K562 (cell line): ENCODE results near the gene DDX51. TPM values are rescaled to one million over a fixed set of nuclear protein-coding genes. Genes with fewer than 3 reads are reported as not detected.

Experiments used
- ATAC-seq: fragments of 200-7000 bp; cut with Tn5 transposase; 3 replicates; pipeline ENCODE4 v1.9.1; 2020; ENCODE audit warnings: moderate library complexity
- BruUV-seq: library from RNA; stranded (reverse); fragments of 400-500 nt; replicated peaks from 2 replicates; lab custom pipeline; 2021; lab: Mats Ljungman, UMichigan
- CTCF ChIA-PET: fragments of 300-600 bp; formaldehyde crosslinking; extraction: SDS; loops from one replicate; lab custom pipeline; 2021; ENCODE audit warnings: low intra/inter-chr PET ratio; lab: Yijun Ruan, JAX
- POLR2A ChIA-PET: fragments of 300-600, 350-650 bp; sonication (Branson Sonifier 250); formaldehyde crosslinking; extraction: SDS; loops from one replicate; lab custom pipeline; 2021; ENCODE audit warnings: antibody characterized with exemption, inconsistent platforms; lab: Yijun Ruan, JAX
- DNase-seq, 4 experiments: peaks; one replicate each; pipeline versions ENCODE4 v3.0.0 to v3.0.0-alpha.2; 2011 to 2018; ENCODE audit warnings: low spot score in 3 of 4, mixed read lengths in 3 of 4; ENCODE audit errors: extremely low read depth in 1 of 4
- FAIRE-seq: peaks from 2 replicates; lab custom pipeline; 2011; peaks lifted over from hg19 to GRCh38; lab: Jason Lieb, UNC
- H2AFZ ChIP-seq: 2 replicates; pipeline ENCODE4 v1.6.0; 2011; ENCODE audit warnings: low read depth, low read length, control low read depth, inconsistent platforms
- H3K27ac ChIP-seq: fragments of 200-600 bp; 3 replicates; pipeline ENCODE4 v1.8.0; 2011; ENCODE audit warnings: low read depth, mild to moderate bottlenecking, control low read depth, inconsistent platforms, low read length, moderate library complexity, mixed read lengths; ENCODE audit errors: extremely low read depth
- H3K27me3 ChIP-seq, 2 experiments: fragments of 300-600 bp in 1 of 2; 2 replicates in 1 of 2; 3 replicates in 1 of 2; pipeline versions ENCODE4 v1.6.0 to v1.8.0; 2011; ENCODE audit warnings: inconsistent platforms in 2 of 2, low read length in 2 of 2, mild to moderate bottlenecking in 1 of 2, mixed read lengths in 1 of 2, moderate library complexity in 1 of 2; ENCODE audit not compliant: control insufficient read depth in 2 of 2, insufficient read depth in 2 of 2
- H3K36me3 ChIP-seq: fragments of 300-600 bp; 3 replicates; pipeline ENCODE4 v1.8.0; 2011; ENCODE audit warnings: mild to moderate bottlenecking, low read length, inconsistent platforms; ENCODE audit not compliant: control insufficient read depth, insufficient read depth
- H3K4me1 ChIP-seq, 2 experiments: fragments of 200-600 bp in 1 of 2; replicated peaks in 1 of 2; 2 replicates in 1 of 2; 3 replicates in 1 of 2; pipeline versions ENCODE4 v1.5.1 to v1.8.0; 2011; ENCODE audit warnings: inconsistent platforms in 2 of 2, low read length in 2 of 2, mild to moderate bottlenecking in 1 of 2, mixed read lengths in 1 of 2, moderate library complexity in 1 of 2; ENCODE audit not compliant: control insufficient read depth in 2 of 2, insufficient read depth in 2 of 2
- H3K4me2 ChIP-seq: 2 replicates; pipeline ENCODE4 v1.6.1; 2011; ENCODE audit warnings: low read length, control low read depth, inconsistent platforms, mixed read lengths; ENCODE audit not compliant: insufficient read depth
- H3K4me3 ChIP-seq: fragments of 200-600 bp; sonication (generic), shearing (Covaris generic); 2 replicates; pipeline ENCODE4 v1.5.1; 2016; ENCODE audit warnings: control low read depth, inconsistent platforms
- H3K79me2 ChIP-seq: fragments of 200-600 bp; 3 replicates; pipeline ENCODE4 v1.8.0; 2011; ENCODE audit warnings: low read length, inconsistent platforms; ENCODE audit not compliant: control insufficient read depth, insufficient read depth
- H3K9ac ChIP-seq, 2 experiments: 2 replicates each; pipeline versions ENCODE4 v1.6.0 to v1.6.1; 2011; ENCODE audit warnings: low read depth in 2 of 2, low read length in 2 of 2, control low read depth in 1 of 2, inconsistent platforms in 1 of 2, mild to moderate bottlenecking in 1 of 2, mixed read lengths in 1 of 2; ENCODE audit not compliant: insufficient read depth in 1 of 2
- H3K9me1 ChIP-seq: one replicate; pipeline ENCODE4 v1.6.0; 2011; ENCODE audit warnings: inconsistent platforms, mild to moderate bottlenecking, low read length, moderate library complexity; ENCODE audit not compliant: control insufficient read depth, insufficient read depth
- H3K9me3 ChIP-seq: replicated peaks from 2 replicates; pipeline ENCODE4 v1.5.1; 2011; ENCODE audit warnings: low read depth, low read length, inconsistent platforms; ENCODE audit not compliant: control insufficient read depth, insufficient read depth
- H4K20me1 ChIP-seq: replicated peaks from 2 replicates; pipeline ENCODE4 v1.6.1; 2011; ENCODE audit warnings: low read length, inconsistent platforms, mixed read lengths; ENCODE audit not compliant: control insufficient read depth, insufficient read depth
- CBX8 ChIP-seq: fragments of 200-600 bp; sonication (generic); IDR thresholded peaks from 2 replicates; pipeline ENCODE4 v1.6.1; 2012; ENCODE audit warnings: borderline replicate concordance, mixed run types, low read depth, mild to moderate bottlenecking, moderate library complexity, mixed read lengths, low read length, control low read depth, inconsistent platforms; ENCODE audit not compliant: poor library complexity, severe bottlenecking; ENCODE audit errors: extremely low read depth
- ETS1 ChIP-seq: conservative IDR thresholded peaks from 2 replicates; pipeline ENCODE4 v1.6.1; 2011; ENCODE audit warnings: low read depth, mild to moderate bottlenecking, low read length; ENCODE audit not compliant: control insufficient read depth
- FOXP1 ChIP-seq: sonication (generic); formaldehyde crosslinking; IDR thresholded peaks from 2 replicates; pipeline ENCODE4 v1.8.0; 2022; ENCODE audit warnings: mild to moderate bottlenecking, missing genetic modification reagents
- HOXB6 ChIP-seq: fragments of 250-450 bp; sonication (Bioruptor Pico); IDR thresholded peaks from 2 replicates; pipeline ENCODE4 v1.5.1; 2022; ENCODE audit warnings: mild to moderate bottlenecking, borderline replicate concordance
- ZBTB1 ChIP-seq: sonication (generic); formaldehyde crosslinking; IDR thresholded peaks from 2 replicates; pipeline ENCODE4 v1.8.1; 2023; ENCODE audit warnings: missing genetic modification reagents, low read depth, mild to moderate bottlenecking, borderline replicate concordance
- ZNF318 ChIP-seq, 2 experiments: fragments of 450-650 bp; IDR thresholded peaks; 2 replicates each; pipeline ENCODE4 v1.6.1; 2016; ENCODE audit warnings: mild to moderate bottlenecking in 2 of 2, borderline replicate concordance in 1 of 2, low read depth in 1 of 2, moderate library complexity in 1 of 2
- ZNF639 ChIP-seq, 2 experiments: fragments of 200-800 bp in 1 of 2; sonication (Bioruptor generic) in 1 of 2; sonication (generic) in 1 of 2; formaldehyde crosslinking in 1 of 2; IDR thresholded peaks in 1 of 2; conservative IDR thresholded peaks in 1 of 2; 2 replicates each; pipeline versions ENCODE4 v1.5.0 to v1.6.1; 2016 to 2020; ENCODE audit warnings: missing compliant biosample characterization in 1 of 2, missing genetic modification characterization in 1 of 2, missing genetic modification reagents in 1 of 2
- ZNF699 ChIP-seq: fragments of 250-450 bp; sonication (Bioruptor Pico); IDR thresholded peaks from 2 replicates; pipeline ENCODE4 v1.8.0; 2021; ENCODE audit warnings: mild to moderate bottlenecking, moderate library complexity; ENCODE audit not compliant: insufficient replicate concordance
- WGBS: fragments of 100-300 bp; shearing (Covaris generic); methylation state at CpG from one replicate; pipeline ENCODE4 v1.1.6; 2016; ENCODE audit warnings: low coverage, mixed read lengths; ENCODE audit not compliant: insufficient coverage; ENCODE audit errors: missing lambda C conversion rate; 5-methylcytosine and 5-hydroxymethylcytosine counted together
- in situ Hi-C: fragments of 300-500 bp; cut with MboI; formaldehyde crosslinking; loops from 4 replicates; pipeline ENCODE4 v1.15.0; 2018; ENCODE audit warnings: inconsistent platforms, mixed read lengths
- intact Hi-C: fragments of 100-400 bp; cut with micrococcal nuclease; formaldehyde crosslinking; loops from 2 replicates; pipeline ENCODE4 v1.14.2; 2022
- polyA plus RNA-seq, 8 experiments: library from polyadenylated mRNA; depleted of rRNA in 4 of 8; stranded (reverse) in 5 of 8; unstranded in 3 of 8; fragments of >200 nt; fragmentation: Nextera tagmentation in 2 of 8; fragmentation: Illumina TruSeq in 1 of 8; extraction: Ambion mirVana in 2 of 8; extraction: Trizol in 1 of 8; gene quantifications; 2 replicates each; pipeline versions ENCODE4 v1.2.1 to v1.2.3, GENCODE V29; 2011 to 2014; ENCODE audit warnings: inconsistent platforms in 1 of 8, missing spikeins in 1 of 8
- total RNA-seq, 7 experiments: library from RNA; depleted of rRNA in 6 of 7; stranded (reverse); fragments of >200 nt in 6 of 7; fragmentation: Illumina TruSeq in 2 of 7; extraction: Trizol in 2 of 7; gene quantifications; 2 replicates each; pipeline versions ENCODE4 v1.2.1 to v1.2.3, GENCODE V29; 2011 to 2021; ENCODE audit warnings: low replicate concordance in 1 of 7

The DDX51 gene
- total and polyA plus RNA-seq, 9 of the 15 experiments (the other 6 are each of a cell fraction or from before 2014, with no cell fraction given): 1.1 to 35.9 (median 12.4) TPM

GRCh38 chr12:132161796-132162507 lies 17.8 kb upstream of the DDX51 start:
- CTCF ChIA-PET: no interaction called here
- Histone ChIP-seq H3K36me3 (peaks cover 15% of the 10 kb centered on the region), H3K9me1 (no peaks in the 10 kb centered on the region), H2AFZ (no peak overlapping the region), H3K9me3 (peaks cover 10% of the 10 kb centered on the region), H3K79me2 (no peaks in the 10 kb centered on the region), H3K4me3 (no peak overlapping the region), H3K4me2 (no peak overlapping the region), H3K27me3 (no peaks in the 10 kb centered on the region; a peak in 1 of 5 replicates), H3K9ac (no peak overlapping the region), H4K20me1 (no peaks in the 10 kb centered on the region), H3K27ac (no peak overlapping the region), H3K4me1 (peaks cover 0 to 32% of the 10 kb centered on the region in 2 experiments; a peak in 2 of 5 replicates)
- ATAC-seq (no peak), DNase-seq (no peak), FAIRE-seq (no peak)
- no TSS peak for BruUV-seq
- WGBS: 60% methylated on average over 13 of the region's 17 CpGs
- intact Hi-C loops: no loop called here
- TF ChIP-seq ZNF639 (CRISPR knock-in tag; conservative IDR thresholded peaks at IDR 0.05 in 1 of 2, IDR thresholded peaks at IDR 0.05 in 1 of 2) (no peak), ETS1 (no peak), ZNF699 (CRISPR knock-in tag) (no peak), FOXP1 (CRISPR knock-in tag) (no peak), ZBTB1 (CRISPR knock-in tag) (no peak), CBX8 (no peak), HOXB6 (CRISPR knock-in tag) (no peak), ZNF318 (IDR thresholded peaks at IDR 0.05; ENCODE audit: borderline replicate concordance in 1 of 2, low read depth in 1 of 2) (no peak)
- in situ Hi-C loops: no loop called here
- POLR2A ChIA-PET: interaction anchor here (1.0 kb wide), 1 partner anchor 13 kb away, joined by 3 read pairs; no protein-coding TSS in a partner anchor
